Right lobe of liver (tissue), 4 donors: ENCODE results near the gene PAPLN.

ENCODE experiments used
- POLR2A ChIP-seq: fragments of 450-650 bp; IDR thresholded peaks from one replicate; pipeline ENCODE4 v1.6.1; 2017; ENCODE audit warnings: antibody characterized with exemption, mild to moderate bottlenecking
- TF ChIP-seq, protein P1 (sequence below), 4 donors: fragments of 200-600 bp in 3 of 4; fragments of 450-650 bp in 1 of 4; IDR thresholded peaks; one replicate each; pipeline versions ENCODE4 v1.5.1 to v1.8.0; 2016 to 2022; ENCODE audit warnings: antibody characterized with exemption in 4 of 4, mild to moderate bottlenecking in 2 of 4
- donor health status: DM: no; HTN: no; CAD: no.
- donor health status: DM: no; HTN: no; CAD: no.
- donor health status: DM: no; HTN: yes; CAD: no.

DNA sequence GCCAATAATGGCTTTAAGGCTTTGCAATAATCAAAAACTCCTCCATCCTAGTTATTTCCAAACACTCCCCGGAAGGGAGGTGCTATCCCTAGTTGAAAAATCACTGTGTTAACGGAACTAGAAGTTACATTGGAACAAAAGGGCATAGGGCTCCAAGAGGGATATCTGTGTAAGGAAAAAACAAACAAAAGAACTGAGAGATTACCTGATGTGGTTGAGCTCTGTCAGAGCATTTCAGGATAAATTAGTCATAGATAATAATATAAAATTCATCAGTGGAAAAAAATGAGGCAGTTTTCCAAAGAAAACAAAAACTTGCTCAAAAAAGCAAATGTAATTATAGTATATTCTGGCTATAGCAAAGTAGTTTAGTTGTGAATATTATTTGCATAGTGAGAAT, 27.4 kb upstream of the PAPLN start:
- TF ChIP-seq, protein P1, sequence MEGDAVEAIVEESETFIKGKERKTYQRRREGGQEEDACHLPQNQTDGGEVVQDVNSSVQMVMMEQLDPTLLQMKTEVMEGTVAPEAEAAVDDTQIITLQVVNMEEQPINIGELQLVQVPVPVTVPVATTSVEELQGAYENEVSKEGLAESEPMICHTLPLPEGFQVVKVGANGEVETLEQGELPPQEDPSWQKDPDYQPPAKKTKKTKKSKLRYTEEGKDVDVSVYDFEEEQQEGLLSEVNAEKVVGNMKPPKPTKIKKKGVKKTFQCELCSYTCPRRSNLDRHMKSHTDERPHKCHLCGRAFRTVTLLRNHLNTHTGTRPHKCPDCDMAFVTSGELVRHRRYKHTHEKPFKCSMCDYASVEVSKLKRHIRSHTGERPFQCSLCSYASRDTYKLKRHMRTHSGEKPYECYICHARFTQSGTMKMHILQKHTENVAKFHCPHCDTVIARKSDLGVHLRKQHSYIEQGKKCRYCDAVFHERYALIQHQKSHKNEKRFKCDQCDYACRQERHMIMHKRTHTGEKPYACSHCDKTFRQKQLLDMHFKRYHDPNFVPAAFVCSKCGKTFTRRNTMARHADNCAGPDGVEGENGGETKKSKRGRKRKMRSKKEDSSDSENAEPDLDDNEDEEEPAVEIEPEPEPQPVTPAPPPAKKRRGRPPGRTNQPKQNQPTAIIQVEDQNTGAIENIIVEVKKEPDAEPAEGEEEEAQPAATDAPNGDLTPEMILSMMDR (IDR thresholded peaks at IDR 0.05): no peak
- TF ChIP-seq POLR2A: no peak
